GM21367 (cell line): Measurements from ENCODE around the gene UGT2A2.

Experiments
- ATAC-seq: cut with Tn5 transposase; IDR thresholded peaks from one replicate; pipeline ENCODE4 v1.9.1; 2021; ENCODE audit not compliant: unreplicated experiment

UGT2A2 gene

DNA sequence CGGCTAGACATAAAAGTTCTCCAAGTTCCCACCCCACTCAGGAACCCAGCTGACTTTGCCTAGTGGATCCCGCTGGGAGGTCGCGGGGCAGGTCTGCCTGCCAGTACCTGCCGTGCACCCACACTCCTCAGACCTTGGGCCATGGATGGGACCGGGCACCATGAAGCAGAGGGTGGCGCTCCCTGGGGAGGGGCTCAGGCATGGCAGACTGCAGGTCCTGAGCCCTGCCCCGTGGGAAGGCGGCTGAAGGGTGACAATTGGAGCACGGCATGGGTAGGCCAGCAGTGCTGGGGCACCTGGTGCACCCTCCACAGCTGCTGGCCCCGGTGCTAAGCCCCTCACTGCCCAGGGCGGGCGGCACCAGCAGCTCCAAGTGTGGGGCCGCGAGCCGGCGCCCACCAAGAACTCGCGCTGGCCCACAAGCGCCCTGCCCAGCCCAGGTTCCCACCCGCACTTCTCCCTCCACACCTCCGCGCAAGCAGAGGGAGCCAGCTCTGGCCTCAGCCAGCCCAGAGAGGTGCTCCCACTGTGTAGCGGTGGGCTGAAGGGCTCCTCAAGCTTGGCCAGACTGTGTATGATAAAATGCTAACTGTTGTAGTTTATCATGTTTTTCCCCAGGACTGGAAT is 63.1 kb downstream of the UGT2A2 start:
- ATAC-seq = no peak

DNA sequence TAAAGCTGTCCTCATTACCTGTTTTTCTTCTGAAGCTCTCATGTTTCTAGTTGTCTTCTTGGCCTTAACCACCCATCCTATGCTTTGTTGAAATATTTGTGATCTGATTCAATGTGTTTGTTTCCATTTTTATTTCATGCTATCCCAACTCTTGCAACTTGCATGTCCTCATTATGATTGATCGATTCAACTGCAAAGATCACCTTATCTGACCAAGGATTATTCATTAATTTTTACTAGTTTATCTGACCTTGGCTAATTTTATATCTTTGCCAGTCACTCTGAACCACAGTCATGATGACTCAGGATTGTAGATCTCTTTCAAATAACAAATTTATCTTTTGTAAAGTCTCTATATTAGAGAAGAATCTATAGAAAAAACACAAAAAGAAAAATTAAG is 70.7 kb downstream of the UGT2A2 start:
- ATAC-seq = no peak

DNA sequence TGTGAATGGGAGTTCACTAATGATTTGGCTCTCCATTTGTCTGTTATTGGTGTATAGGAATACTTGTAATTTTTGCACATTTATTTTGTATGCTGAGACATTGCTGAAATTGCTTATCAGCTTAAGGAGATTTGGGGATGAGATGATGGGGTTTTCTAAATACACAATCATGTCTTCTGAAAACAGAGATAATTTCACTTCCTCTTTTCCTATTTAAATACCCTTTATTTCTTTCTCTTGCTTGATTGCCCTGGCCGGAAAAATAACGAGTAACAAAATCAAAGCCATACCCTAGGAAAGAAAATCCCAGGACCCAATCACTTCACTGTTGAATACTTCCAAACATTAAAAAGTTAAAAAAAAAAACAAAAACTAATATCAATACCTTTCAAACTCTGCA is 76.0 kb downstream of the UGT2A2 start:
- ATAC-seq = no peak

DNA sequence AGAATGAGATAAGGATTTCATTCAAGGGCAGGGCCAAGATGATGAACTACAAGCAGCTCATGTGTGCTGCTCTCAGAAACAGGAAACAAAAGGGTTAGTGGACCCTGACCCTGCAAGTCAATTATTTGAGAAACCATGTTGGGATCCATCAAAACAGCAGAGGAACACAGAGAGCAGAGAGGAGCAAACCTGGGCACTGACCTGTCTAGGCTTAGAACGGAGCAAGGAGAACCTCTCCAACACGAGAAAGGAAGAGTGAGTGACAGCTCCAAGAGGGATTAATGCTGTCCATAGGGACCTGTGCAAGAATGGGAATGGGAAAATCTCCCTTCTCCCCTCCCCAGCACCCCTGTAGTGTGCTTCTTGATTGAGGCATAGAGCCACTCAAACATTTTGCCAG is 89.8 kb downstream of the UGT2A2 start:
- ATAC-seq = no peak

DNA sequence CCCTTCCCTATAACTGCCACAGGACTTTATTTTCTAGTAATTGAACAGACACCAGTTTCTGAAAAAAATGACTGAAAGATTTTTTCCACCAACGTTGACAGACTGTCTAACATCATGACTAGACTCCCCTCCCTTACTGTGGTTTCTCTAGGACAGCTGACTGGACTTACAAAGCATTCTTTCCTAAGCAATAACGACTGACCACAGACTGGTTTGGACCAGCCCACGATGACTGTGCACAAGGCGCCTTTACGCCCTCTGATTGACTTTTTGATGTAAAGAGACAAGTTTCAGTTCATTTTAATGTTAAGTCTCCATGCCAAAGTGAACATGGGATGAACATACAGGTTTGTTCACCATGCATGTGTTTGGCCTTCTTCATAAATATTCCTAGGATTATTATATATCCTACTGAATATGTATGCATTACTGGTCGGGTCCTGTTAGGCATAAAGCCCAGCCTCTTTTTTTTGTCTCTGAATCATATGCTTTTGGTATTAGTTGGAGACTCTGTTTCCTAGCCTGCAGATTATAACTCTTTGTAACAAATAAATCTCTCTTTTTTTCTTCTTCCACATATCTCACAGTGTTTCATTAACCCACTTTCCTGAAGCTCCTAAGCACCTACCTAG is 93.2 kb downstream of the UGT2A2 start:
- ATAC-seq = no peak
